ENCODE measurements around the gene KCNH3.

The KCNH3 gene

DNA sequence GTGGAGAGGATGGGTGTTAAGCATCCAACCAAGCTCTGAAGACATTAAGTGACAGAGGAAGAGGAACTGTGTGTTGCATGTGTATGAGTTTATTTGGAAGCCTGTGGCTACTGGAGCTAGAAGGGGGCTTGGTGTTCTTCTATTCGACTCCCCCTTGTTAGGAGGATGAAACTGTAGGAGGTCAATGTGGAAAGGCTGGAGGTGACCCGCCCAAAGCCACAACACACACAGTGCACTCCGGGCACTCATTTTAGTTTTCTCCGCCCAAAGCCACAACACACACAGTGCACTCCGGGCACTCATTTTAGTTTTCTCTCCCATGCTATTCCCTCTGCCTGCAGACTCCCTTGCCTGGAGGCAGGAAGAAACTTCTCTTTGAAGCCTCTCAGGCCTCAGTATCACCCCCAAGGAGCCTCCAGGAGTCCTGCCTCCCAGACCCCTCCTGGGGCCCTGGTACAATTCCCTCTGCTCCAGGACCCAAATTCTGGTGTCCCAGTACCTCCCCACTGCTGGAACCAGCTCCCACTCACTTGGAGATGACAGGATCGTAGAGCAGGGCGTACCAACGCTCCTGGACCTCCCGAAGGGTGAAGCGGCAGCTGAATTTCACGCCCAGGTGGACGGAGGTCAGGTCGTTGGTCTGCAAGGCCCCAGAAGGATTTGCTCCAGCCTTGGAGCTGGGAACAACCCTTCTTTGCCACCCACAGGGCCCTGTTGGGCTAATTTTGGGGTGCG lies 25.3 kb downstream of the KCNH3 start:
- no peak for DNase-seq (ENCODE audit: low read depth)

DNA sequence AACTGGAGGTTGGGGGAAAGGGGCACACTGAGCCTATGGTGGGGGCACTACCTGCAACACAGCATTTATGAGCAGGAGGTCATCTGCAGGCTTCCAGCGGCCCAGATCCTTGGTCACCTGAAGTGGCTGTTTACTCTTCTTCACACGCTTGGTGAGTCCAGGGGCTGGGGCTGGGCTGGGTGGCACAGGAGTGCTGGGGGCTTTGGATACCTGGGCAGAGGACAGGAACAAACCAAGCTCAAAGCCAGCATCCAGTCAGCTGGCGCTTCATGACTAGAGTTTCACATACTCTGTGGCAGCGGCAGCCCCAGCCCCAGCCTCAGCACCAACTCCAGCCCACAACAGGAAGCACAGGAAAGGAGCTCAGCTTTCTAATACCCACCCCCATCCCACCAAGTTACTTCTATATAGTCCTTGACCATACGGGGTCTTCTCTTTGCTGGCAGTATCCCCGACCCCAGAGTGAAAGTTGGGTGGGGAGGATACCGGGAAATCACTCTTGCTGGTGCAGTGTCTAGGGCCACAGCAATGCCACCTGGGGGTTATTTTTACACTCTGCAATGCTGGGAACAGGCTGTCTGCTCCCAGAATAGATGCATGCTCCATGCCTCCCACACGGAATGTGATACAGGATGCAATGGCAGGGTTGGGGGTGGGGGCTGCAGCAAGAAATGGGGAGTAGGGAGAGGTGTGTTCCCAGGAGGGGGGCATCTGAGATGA lies 26.0 kb downstream of the KCNH3 start:
- no peak for DNase-seq (ENCODE audit: low read depth)

DNA sequence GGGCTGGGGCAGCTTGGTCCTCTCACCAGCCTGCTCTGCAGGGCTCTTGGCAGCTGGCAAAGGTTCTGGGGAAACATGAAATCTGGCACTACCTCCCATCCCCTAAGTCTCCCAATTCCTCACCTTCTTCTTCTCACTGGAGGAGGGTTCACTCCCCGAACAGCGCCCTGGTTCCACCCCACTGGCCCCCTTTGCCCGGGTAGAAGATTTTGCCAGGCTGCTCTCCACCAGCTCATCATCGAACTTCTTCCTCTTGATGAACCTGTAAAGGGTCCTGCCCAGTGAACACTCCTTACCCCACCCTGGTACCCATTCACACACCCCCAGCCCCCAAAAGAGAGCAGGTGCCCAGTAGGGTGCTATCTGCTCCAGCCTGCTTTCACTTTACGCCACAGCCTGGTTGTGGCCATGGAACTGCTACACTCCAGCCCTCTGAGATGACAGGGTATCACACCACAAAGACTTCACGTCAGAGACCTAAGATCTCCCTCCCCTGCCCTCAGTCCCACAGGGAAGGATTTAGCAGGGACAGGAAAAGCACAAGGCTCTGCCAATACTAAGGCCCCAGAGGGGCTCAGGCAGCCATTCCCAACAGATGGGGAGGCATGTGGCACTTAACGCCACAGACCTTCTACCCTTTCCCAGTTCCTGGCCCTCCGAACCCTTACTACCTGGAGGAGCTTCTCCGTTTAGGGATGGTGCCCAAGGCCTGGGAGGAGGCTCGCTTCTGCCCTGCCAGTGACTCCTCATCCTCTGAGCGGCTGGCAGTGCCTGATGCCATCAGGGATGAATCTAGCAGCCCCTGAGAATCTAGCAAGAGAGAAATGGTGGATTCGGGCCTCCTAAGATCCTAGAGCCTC lies 26.8 kb downstream of the KCNH3 start:
- DNase-seq (ENCODE audit: low read depth), result no peak

DNA sequence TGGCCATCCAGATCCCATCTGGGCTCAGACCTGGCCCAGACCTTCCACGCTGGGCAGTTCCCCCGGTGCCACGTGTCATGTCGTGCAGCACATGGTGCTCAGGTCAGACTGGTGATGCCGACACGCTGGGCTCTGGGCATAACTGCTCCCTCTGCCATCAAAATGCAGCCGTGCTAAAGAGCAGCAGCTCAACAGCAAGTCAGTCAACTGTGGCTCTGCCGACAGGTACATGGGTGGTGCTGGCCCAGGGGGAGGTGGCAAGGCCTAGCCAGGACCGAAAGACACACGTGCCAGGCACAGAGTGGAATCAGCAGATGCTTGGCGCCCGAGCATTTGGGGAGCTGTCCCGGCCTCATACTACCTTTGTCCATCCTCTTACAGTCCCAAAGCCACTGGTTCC lies 27.5 kb downstream of the KCNH3 start:
- no peak for DNase-seq (ENCODE audit: low read depth)

DNA sequence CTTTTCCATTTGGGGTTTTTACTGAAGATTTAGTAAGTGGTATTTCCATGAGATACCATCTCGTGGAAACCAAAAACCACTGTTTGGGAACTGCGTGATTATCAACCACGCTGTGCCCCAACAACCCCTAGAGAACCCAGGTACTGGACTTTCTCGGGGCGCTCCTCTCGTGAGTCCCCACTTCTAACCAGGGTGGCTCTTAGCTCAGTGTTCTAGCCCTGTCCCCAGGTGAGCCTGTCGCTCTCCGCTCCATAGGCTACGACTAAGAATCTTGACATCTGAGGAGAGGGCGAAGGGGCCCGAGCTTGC lies 28.4 kb downstream of the KCNH3 start:
- peak; percentile 9 for DNase-seq (ENCODE audit: low read depth)

DNA sequence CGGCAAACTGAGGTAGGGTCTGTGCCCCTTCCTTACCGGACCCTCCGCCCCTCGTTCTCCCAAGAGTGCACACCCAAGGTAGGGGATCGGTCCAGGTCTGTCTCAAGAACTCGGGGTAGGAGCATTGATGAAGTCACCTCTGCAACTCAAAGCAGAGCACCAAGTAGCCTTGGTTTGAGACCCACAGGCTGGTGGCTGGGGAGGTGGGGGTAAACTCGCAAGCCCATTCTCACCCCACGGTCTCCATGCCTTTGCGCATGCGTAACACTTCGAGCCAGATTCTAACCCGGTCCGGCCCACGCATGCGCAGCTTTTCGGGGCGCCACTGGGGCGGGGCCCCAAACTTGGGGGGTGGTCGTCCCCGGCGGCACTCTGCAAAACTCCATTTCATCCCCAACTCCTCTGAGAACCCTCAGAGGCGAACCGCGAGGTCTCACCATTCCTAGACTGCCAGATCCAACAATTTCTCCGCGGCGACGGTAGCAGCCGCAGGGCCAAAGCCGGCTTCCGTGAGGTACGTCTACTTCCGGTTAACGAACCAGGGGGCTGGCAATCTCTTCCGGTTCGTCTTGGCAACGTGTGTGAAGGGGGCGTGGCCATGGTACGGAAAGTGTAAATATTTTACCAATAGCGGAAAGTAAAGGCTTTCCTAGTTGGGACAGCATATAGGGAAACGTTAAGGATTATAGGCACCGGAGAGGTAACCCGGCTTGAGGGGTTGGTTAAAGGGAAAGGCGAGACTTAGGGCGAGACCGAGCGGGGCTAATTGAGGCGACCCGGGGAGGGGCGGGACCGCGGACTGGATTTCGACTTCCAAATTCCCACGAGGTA lies 29.0 kb downstream of the KCNH3 start, which contains the start of gene MCRS1:
MCRS1 (minus strand) TSS at position 532 of the 831 bp plus-strand sequence. CDS start 1,411 bp downstream, outside the sequence.
- DNase-seq (ENCODE audit: low read depth), result peak; percentile 81

DNA sequence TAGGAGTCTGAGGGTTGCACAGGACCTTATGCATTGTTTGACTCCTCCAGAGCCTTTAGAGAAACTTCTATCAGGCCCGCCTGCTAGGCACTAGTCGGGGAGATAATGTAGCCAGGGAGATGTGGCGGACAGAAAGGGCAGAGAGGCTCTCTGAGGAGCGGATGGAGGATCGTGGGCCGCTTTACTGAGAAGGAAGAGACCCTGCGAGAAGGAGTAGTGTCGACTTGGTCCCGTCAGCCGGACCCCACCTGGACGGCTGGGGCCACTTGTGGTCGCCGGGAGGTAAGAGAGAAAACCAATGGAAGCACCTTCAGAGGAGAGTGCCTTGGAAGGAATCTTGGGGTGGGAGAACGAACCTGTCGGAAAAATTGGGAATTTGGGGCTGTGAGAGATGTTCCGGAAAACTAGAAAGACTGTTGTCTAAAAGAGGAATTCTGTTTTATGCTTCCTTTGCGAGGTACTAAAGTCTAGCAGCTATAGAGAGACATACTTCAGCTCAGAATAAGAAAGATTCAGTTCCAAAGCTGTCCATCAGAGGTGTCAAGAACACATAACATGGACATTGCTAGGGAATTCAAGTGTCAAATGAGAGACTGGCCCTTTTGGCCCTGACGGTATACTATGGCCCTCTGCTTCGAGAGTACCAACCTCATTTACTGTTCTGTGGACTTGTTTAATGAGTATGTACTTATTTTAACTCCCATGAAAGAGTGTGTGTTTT lies 29.8 kb downstream of the KCNH3 start:
- no peak for DNase-seq (ENCODE audit: low read depth)

DNA sequence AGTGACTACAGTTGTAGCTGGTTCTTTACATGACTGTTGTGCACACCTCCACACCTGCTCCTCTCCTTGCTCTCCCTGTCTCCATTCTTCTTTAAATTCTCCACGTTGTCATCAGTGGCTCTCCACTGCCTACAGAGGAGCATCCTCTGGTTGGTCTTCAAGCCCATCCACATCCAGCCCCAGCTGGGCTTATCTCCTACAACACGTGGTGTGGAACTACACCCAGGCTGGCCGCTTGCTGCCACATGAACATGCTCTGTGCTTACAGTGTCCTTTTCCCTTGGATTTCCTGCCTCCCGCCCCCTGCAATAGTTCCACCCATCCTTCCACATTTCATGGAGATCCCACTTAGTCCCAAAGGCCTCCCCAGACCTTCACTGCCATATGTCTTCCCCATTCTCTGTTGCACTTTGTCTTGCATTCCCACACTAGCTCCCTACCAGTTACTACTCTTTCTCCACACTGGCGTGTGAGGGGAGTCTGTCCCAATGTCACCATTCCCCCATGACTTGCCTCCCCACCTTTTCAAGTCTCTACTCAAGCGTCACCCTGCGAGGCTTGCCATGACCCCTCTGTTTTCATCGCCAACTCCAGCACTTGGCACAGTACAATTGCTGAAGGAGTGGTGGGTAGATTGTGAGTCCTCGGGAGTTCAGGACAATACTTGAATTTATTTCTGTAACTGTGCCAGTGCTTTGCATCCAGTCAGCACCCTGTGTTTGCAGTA lies 38.9 kb downstream of the KCNH3 start:
- DNase-seq (ENCODE audit: low read depth), result no peak

DNA sequence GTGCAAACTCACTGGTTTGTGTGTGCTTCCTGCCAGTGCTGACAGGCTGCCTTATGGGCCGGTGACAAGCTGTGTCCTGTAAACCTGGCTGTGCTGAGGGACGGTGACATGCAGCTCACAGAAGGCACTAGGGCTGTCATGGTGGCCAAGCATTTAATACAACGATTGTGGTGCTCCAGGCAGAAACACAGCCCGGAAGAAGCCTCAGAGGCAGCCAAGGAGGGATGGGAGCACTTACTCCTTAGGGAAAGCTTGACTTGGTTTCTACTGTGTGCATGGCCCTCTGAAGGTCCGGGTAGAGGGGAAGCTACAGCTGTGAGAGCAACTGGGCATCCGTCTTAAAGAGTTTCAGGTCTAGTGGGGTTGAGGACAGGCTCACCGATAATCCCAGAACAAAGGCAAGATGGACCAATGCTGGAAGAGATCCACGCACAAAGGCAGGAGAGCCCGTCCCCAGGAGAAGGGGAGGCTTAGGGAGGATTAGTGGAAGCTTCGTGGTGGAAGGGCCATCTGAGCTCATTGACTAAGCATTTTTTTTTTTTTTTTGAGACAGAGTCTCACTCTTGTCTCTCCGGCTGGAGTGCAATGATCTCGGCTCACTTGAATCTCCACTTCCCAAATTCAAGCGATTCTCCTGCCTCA lies 39.8 kb downstream of the KCNH3 start:
- no peak for DNase-seq (ENCODE audit: low read depth)

DNA sequence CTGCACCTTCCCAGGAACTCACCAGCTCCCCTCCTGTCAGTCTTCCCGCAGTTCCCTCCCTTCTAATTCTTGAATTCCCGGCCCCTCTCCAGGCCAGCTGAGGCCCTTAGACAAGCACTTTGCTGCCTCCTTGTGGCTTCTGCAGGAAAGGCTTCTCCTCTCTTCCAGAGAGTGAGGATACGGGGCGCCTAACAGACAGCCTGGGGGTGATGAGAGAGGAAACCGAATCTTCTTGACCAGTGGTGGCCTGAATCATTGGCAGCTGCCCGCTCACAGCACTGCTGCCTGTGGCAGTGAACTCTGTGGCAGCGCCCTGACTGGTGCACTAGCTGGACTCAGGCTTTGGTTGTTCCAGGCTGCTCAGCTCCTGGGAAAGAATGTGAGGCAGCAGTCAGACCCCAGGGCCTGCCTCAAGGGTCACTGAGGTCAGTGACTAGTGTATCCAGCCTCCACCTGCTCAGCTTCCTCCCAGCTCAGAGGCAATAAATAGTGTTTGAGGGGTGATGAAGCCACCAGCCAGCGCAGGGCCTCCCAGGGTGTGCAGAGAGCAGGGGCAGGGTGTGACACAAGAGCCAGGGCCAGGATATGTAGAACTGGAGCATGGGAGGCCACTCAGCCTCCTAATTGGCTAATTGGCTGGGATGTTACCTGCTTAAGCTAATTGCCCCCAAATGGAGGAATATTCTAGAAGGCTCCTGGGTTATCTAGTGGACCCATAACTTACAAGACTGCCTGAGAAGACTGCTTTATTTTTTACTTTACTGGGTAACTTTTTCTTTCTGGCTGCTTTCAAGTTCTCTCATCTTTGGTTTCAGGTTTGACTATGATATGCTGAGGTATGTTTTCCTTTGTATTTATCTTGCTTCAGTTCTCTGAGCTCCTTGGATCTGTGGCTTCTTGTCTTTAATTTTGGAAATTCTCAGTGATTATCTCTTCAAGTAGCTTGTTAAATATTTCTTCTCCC lies 42.0 kb downstream of the KCNH3 start:
- DNase-seq (ENCODE audit: low read depth), result peak; percentile 35

DNA sequence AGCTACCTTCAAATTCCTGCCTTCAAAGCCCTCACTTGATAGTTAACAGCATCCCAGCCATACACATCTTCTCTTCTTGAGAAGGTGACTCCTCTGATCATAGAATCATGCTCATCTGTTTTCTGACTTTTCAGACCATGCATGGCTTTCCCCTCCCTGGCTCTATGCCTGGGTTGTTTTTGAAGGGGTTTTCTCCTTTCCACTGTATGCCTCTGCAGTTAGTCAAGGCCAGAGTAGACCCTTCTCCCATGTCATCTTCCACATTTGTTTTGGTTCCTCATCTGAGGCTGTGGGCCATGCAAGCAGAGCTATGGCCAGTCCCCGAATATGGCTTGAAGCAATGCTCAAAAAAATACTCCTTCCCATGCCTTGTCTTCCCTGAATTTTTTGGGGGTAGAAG lies 43.4 kb downstream of the KCNH3 start:
- DNase-seq (ENCODE audit: low read depth), result no peak

DNA sequence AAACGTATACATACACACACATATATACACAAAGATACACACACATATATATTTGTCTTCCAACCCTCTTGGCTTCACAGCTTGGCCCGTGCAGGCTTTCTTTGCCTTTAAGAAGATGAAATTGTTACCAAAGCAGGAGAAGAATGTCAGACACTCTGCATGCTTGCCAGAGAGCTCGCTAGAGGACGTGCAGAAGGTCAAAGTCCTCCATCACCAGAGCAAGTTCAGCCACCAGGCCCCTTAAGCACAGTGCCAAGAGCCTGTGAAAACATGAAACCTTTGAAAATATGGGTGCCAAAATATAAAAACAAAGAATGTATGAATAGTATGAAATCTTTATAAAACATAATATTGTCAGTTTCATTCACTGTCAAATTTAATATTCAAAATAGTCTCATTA lies 44.0 kb downstream of the KCNH3 start:
- DNase-seq (ENCODE audit: low read depth), result no peak

DNA sequence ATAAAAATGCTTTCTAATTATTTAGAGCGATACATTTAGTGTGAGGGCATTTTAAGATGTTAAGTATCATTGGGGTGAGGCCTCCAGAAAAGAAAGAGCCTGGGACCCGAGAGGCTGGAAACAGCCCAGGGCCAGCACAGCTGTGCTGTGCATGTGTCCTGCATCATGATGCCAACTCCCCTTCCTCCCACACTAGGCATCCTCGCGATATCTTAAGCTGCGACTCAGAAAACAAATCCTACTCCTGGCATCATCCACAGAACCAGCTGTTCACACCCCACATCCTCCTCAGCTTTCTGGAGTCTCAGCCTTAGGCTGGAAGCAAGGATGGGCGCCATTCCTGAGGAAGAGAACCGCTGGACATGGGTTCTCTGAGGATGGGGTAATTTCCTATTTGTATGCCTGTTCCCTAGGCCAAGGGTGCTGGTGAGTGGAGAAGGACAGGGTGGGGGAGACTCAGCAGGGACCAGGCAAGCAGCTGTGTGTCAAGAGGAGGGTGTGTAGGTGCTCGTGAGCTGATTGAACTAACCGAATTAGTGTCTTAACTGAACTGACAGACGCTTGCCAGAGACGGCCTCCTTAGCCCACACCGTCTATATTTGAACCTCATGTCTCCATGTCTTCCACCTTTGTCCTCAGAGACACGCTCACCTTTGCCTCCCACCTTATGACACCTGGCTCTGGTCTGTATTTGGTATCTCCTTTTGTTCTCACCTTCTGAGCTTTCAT lies 44.7 kb downstream of the KCNH3 start:
- DNase-seq (ENCODE audit: low read depth), result no peak

DNA sequence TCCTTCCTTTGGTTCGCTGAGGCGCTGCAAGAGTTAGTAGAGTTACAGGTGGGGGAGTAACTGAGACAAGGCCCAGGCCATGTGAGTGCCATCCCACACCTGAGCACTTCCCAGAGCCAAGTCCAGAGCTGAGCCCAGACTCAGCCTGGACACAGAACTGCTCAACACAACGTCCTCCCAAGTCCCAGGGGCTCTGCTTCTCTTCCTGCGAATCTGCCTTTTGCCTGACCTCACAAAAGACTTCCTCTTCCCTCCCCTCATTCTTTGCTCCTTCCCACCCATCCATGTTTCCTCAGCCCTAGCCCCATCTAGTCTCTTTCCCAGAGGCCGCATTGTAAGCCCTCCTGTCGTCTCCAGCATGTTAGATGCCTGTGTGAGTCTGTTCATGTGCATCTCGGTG lies 45.8 kb downstream of the KCNH3 start:
- no peak for DNase-seq (ENCODE audit: low read depth)

DNA sequence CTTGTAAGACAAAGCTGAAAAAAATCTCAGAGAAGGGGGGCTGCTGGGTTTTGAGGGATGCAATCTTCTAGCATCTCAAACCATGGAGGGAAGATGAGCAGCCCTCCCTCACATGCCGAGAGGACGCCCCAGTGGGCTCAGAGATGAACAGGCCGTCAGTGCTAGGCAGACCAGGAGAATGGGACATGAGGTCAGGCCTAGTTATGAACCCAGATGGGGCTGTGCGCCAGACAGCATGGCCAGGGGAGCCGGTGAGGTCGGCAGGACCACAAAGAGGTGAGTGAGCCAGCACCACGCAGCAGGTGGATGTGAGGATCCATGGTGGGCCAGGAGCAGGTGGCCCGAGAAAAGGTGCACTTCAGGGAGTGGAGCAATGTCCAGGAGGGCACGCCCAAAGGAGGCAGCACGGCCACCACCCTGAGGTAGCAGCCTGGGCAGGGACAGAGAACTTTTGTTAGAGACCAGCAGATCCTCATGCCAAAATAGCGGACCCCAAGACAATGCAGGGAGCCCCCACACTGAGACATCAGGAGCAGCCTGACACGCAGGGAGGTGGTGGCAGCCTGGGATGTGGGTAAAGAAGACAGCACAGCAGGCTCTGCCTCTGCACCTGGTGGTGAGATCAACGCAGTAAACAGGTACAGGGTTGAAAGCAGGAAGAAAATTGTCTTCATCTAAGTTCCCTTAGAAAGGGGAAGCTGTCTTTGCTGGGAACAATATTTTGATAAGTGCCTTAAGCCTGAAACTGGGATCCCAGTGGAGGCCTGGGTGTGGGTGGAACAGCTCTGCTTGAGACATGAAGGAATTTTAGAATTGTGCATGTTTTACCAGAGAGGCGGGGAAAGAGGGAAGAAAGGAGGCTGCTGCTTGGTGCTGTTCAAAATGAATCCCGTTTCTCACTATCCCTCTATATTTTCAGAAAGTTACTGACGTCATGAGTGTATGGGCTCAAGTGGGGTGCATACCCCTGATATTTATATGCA lies 46.9 kb downstream of the KCNH3 start:
- DNase-seq (ENCODE audit: low read depth), result no peak

DNA sequence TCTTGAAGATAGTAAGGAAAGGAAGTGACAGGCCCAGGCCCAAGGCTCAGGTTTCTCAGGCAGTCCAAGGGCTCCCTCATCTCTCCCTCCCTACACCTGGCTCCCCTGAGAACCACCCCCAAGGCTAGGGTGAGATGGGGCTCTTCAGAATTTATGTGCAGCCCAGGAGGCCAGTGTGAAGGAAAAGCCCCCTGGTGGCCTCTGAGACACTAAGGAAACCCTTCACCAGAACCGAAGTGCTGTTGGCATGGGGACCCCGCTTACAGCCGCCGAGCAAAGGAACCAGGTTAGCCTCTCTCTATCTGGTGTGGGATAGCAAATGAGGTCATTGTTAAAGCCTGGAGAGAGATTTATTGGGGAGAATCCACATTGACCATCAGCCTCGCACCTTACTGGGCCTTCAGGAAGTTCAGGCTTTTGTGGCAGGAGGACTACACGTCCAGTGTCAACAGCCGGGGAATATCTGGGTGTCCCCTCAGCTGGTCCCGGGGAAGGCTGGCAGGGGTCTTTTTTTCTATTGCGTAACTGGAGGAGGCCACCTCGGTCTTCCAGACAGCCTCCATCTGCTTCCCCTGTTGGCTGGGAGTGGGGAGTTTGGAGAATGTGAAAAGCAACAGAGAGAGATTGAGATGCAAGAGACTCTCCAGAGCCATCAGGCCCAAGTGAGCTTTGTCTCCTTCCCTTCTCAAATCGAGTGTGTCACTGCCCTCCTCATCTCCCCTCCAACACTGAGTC lies 48.5 kb downstream of the KCNH3 start:
- DNase-seq (ENCODE audit: low read depth), result no peak
